H9 (cell line): ENCODE results near the gene SVEP1. TPM values are rescaled to one million over a fixed set of nuclear protein-coding genes. Genes with fewer than 3 reads are reported as not detected.
A peak's percentile ranks its signal among the peaks of the same experiment; 100 is the strongest.

Source experiments
- DNase-seq: peaks from one replicate; pipeline ENCODE4 v3.0.0-alpha.2; 2017
- H2AFZ ChIP-seq: one replicate; pipeline ENCODE4 v1.6.1; 2013; ENCODE audit warnings: mild to moderate bottlenecking, low read length, control low read depth, moderate library complexity
- H2AK5ac ChIP-seq: 2 replicates; pipeline ENCODE4 v1.6.1; 2013; ENCODE audit warnings: low read length, control low read depth, mixed read lengths; ENCODE audit not compliant: insufficient read length
- H2BK120ac ChIP-seq: one replicate; pipeline ENCODE4 v1.6.1; 2013; ENCODE audit warnings: low read depth, mild to moderate bottlenecking, low read length, control low read depth, inconsistent platforms; ENCODE audit not compliant: poor library complexity, severe bottlenecking
- H2BK12ac ChIP-seq: 2 replicates; pipeline ENCODE4 v1.6.1; 2013; ENCODE audit warnings: low read length, control low read depth, mixed read lengths, low read depth; ENCODE audit not compliant: insufficient read length
- H2BK15ac ChIP-seq: 2 replicates; pipeline ENCODE4 v1.6.1; 2013; ENCODE audit warnings: low read depth, low read length, control low read depth
- H2BK20ac ChIP-seq: one replicate; pipeline ENCODE4 v1.6.1; 2013; ENCODE audit warnings: low read depth, mild to moderate bottlenecking, low read length, control low read depth, inconsistent platforms; ENCODE audit not compliant: poor library complexity, severe bottlenecking
- H2BK5ac ChIP-seq: 2 replicates; pipeline ENCODE4 v1.6.1; 2013; ENCODE audit warnings: low read length, control low read depth, mixed read lengths; ENCODE audit not compliant: insufficient read length
- H3K14ac ChIP-seq: 2 replicates; pipeline ENCODE4 v1.6.1; 2013; ENCODE audit warnings: low read length, control low read depth; ENCODE audit not compliant: insufficient read depth
- H3K18ac ChIP-seq: 2 replicates; pipeline ENCODE4 v1.6.1; 2013; ENCODE audit warnings: low read depth, mild to moderate bottlenecking, mixed read lengths, low read length, control low read depth; ENCODE audit not compliant: insufficient read length
- H3K23ac ChIP-seq: 2 replicates; pipeline ENCODE4 v1.6.1; 2013; ENCODE audit warnings: low read length, control low read depth, mixed read lengths, low read depth; ENCODE audit not compliant: insufficient read length
- H3K23me2 ChIP-seq: 2 replicates; pipeline ENCODE4 v1.6.1; 2013; ENCODE audit warnings: low read depth, mild to moderate bottlenecking, mixed read lengths, low read length, control low read depth; ENCODE audit not compliant: insufficient read length, poor library complexity, severe bottlenecking
- H3K27ac ChIP-seq: 2 replicates; pipeline ENCODE4 v1.5.1; 2013; ENCODE audit warnings: low read length, control low read depth, mixed read lengths, low read depth; ENCODE audit not compliant: insufficient read length
- H3K27me3 ChIP-seq: 2 replicates; pipeline ENCODE4 v1.6.1; 2013; ENCODE audit warnings: low read length, control low read depth, inconsistent platforms; ENCODE audit not compliant: insufficient read depth
- H3K4ac ChIP-seq: 2 replicates; pipeline ENCODE4 v1.6.1; 2013; ENCODE audit warnings: low read depth, mild to moderate bottlenecking, control low read depth, inconsistent platforms, low read length, moderate library complexity
- H3K4me1 ChIP-seq: 2 replicates; pipeline ENCODE4 v1.6.1; 2013; ENCODE audit warnings: low read length, control low read depth, inconsistent platforms; ENCODE audit not compliant: insufficient read depth
- H3K4me2 ChIP-seq: 2 replicates; pipeline ENCODE4 v1.6.1; 2013; ENCODE audit warnings: low read length, control low read depth, mixed read lengths; ENCODE audit not compliant: insufficient read length, insufficient read depth
- H3K56ac ChIP-seq: 2 replicates; pipeline ENCODE4 v1.6.1; 2013; ENCODE audit warnings: low read depth, mild to moderate bottlenecking, mixed read lengths, low read length, control low read depth; ENCODE audit not compliant: insufficient read length
- H3K79me1 ChIP-seq: 2 replicates; pipeline ENCODE4 v1.6.1; 2013; ENCODE audit warnings: low read depth, mild to moderate bottlenecking, moderate library complexity, low read length, control low read depth, inconsistent platforms; ENCODE audit not compliant: insufficient read depth, poor library complexity, severe bottlenecking
- H3K79me2 ChIP-seq: 2 replicates; pipeline ENCODE4 v1.6.1; 2013; ENCODE audit warnings: low read length, control low read depth, inconsistent platforms; ENCODE audit not compliant: insufficient read depth
- H3K9ac ChIP-seq: 2 replicates; pipeline ENCODE4 v1.6.1; 2013; ENCODE audit warnings: low read length, control low read depth, mixed read lengths; ENCODE audit not compliant: insufficient read length; ENCODE audit errors: extremely low read depth
- H3K9me3 ChIP-seq: one replicate; pipeline ENCODE4 v1.6.1; 2013; ENCODE audit warnings: low read depth, low read length, inconsistent platforms; ENCODE audit not compliant: control insufficient read depth
- H3T11ph ChIP-seq: one replicate; pipeline ENCODE4 v1.6.1; 2013; ENCODE audit warnings: mild to moderate bottlenecking, low read length, control low read depth, inconsistent platforms
- H4K20me1 ChIP-seq: one replicate; pipeline ENCODE4 v1.6.1; 2013; ENCODE audit not compliant: control insufficient read depth, insufficient read length, insufficient read depth
- H4K5ac ChIP-seq: 2 replicates; pipeline ENCODE4 v1.6.1; 2013; ENCODE audit warnings: low read depth, mild to moderate bottlenecking, mixed read lengths, low read length, control low read depth; ENCODE audit not compliant: insufficient read length
- H4K8ac ChIP-seq: replicated peaks from 2 replicates; pipeline ENCODE4 v1.6.1; 2013; ENCODE audit warnings: low read length, control low read depth, mixed read lengths, low read depth; ENCODE audit not compliant: insufficient read length
- H4K91ac ChIP-seq: 2 replicates; pipeline ENCODE4 v1.6.1; 2013; ENCODE audit warnings: low read depth, mild to moderate bottlenecking, moderate library complexity, mixed read lengths, low read length, control low read depth; ENCODE audit not compliant: insufficient read length
- H3K27ac Mint-ChIP-seq, 3 experiments: 2 replicates in 2 of 3; 3 replicates in 1 of 3; pipeline ENCODE4 v1.8.0; 2020 to 2021; ENCODE audit warnings: mixed read lengths in 3 of 3, mild to moderate bottlenecking in 1 of 3, moderate library complexity in 1 of 3
- H3K27me3 Mint-ChIP-seq: 2 replicates; pipeline ENCODE4 v1.8.0; 2021; ENCODE audit warnings: low read depth, mild to moderate bottlenecking, moderate library complexity, mixed read lengths
- H3K36me3 Mint-ChIP-seq, 3 experiments: 2 replicates in 2 of 3; 3 replicates in 1 of 3; pipeline ENCODE4 v1.8.0; 2020 to 2021; ENCODE audit warnings: low read depth in 3 of 3, mixed read lengths in 3 of 3; ENCODE audit not compliant: insufficient read depth in 1 of 3
- H3K4me1 Mint-ChIP-seq, 2 experiments: 2 replicates each; pipeline ENCODE4 v1.8.0; 2020; ENCODE audit warnings: mixed read lengths in 2 of 2
- H3K4me3 Mint-ChIP-seq, 2 experiments: 2 replicates in 1 of 2; 3 replicates in 1 of 2; pipeline ENCODE4 v1.8.0; 2020 to 2021; ENCODE audit warnings: mild to moderate bottlenecking in 2 of 2, mixed read lengths in 2 of 2, moderate library complexity in 1 of 2
- H3K9me3 Mint-ChIP-seq, 2 experiments: 2 replicates in 1 of 2; 3 replicates in 1 of 2; pipeline ENCODE4 v1.8.0; 2020; ENCODE audit warnings: mild to moderate bottlenecking in 2 of 2, mixed read lengths in 2 of 2, moderate library complexity in 1 of 2
- WGBS: extraction: QIAGEN DNeasy Blood & Tissue Kit; methylation state at CpG from one replicate; pipeline ENCODE4 v1.1.7; 2013; ENCODE audit warnings: missing lambda C conversion rate, low lambda C conversion rate, mixed read lengths; ENCODE audit not compliant: insufficient read length; ENCODE audit errors: extremely low coverage; 5-methylcytosine and 5-hydroxymethylcytosine counted together
- total RNA-seq: library from RNA; stranded (reverse); gene quantifications from 2 replicates; pipeline ENCODE4 v1.2.1, GENCODE V29; 2021
- TF ChIP-seq, protein P1 (sequence below): fragments of 200-600 bp; sonication (generic); conservative IDR thresholded peaks from 3 replicates; pipeline ENCODE4 v1.8.0; 2021; ENCODE audit warnings: antibody characterized with exemption, mild to moderate bottlenecking

The SVEP1 gene
- total RNA-seq, 1 experiment from 2014 or later = 0.17 TPM

DNA sequence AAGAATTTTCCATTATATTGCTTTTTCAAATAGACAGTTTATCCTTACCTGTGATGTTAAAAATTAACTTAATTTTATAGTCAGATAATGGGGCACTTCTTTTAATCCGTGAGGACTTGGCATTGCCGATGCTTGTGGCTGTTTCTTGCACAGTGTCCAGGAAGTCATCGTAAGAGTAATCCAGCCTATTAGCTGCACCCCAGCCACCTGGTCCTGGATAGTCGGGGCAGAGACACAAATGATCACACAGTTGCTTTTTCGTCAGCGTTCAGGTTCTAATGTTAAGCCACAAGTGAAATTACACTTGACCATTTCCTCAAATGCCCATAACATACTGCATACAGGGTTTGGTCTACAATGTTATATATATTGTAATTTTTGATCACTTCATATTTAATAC lies 107.4 kb downstream of the SVEP1 start:
- Histone ChIP-seq H3K23ac (no peak overlapping the region), H2BK120ac (no peak overlapping the region), H3K4me1 (no peaks in the 10 kb centered on the region), H3K56ac (no peak overlapping the region), H3K23me2 (no peaks in the 10 kb centered on the region), H2AFZ (no peak overlapping the region), H3K79me2 (no peaks in the 10 kb centered on the region), H2BK12ac (no peak overlapping the region), H4K91ac (no peak overlapping the region), H3K9ac (no peak overlapping the region), H3K14ac (no peak overlapping the region), H3K27me3 (no peaks in the 10 kb centered on the region), H2BK5ac (no peak overlapping the region), H2BK20ac (no peak overlapping the region), H4K20me1 (no peaks in the 10 kb centered on the region), H2AK5ac (no peak overlapping the region), H4K5ac (no peak overlapping the region), H3K79me1 (no peaks in the 10 kb centered on the region), H3T11ph (no peak overlapping the region), H4K8ac (no peak overlapping the region), H3K9me3 (no peaks in the 10 kb centered on the region), H3K27ac (no peak overlapping the region), H3K4ac (no peak overlapping the region), H3K4me2 (no peak overlapping the region), H3K18ac (no peak overlapping the region), H2BK15ac (no peak overlapping the region)
- Mint-ChIP-seq H3K27me3 (no peaks in the 10 kb centered on the region; the same call in 1 of the 2 replicates), H3K4me3 (no peak overlapping the region), H3K27ac (0 out of 7 replicates have a peak overlapping the region, but pooled peaks of 1 of the 3 experiments have one; percentile 29), H3K9me3 (no peaks in the 10 kb centered on the region), H3K4me1 (peaks cover 5 to 7% of the 10 kb centered on the region in 2 experiments), H3K36me3 (no peaks in the 10 kb centered on the region)
- TF ChIP-seq, protein P1, sequence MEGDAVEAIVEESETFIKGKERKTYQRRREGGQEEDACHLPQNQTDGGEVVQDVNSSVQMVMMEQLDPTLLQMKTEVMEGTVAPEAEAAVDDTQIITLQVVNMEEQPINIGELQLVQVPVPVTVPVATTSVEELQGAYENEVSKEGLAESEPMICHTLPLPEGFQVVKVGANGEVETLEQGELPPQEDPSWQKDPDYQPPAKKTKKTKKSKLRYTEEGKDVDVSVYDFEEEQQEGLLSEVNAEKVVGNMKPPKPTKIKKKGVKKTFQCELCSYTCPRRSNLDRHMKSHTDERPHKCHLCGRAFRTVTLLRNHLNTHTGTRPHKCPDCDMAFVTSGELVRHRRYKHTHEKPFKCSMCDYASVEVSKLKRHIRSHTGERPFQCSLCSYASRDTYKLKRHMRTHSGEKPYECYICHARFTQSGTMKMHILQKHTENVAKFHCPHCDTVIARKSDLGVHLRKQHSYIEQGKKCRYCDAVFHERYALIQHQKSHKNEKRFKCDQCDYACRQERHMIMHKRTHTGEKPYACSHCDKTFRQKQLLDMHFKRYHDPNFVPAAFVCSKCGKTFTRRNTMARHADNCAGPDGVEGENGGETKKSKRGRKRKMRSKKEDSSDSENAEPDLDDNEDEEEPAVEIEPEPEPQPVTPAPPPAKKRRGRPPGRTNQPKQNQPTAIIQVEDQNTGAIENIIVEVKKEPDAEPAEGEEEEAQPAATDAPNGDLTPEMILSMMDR = no peak
- WGBS = no CpG with 5 or more reads among the region's 6 CpGs
- DNase-seq = no peak
